OCI-M1 (cell line): ENCODE data around the gene STAC3.

Source experiments
- DNase-seq: peaks from one replicate; lab custom pipeline; 2025; lab: John Stamatoyannopoulos, UW

STAC3 gene

GRCh38 chr12:57254506-57255280 lies 3.7 kb upstream of the STAC3 start:
- no peak for DNase-seq

DNA sequence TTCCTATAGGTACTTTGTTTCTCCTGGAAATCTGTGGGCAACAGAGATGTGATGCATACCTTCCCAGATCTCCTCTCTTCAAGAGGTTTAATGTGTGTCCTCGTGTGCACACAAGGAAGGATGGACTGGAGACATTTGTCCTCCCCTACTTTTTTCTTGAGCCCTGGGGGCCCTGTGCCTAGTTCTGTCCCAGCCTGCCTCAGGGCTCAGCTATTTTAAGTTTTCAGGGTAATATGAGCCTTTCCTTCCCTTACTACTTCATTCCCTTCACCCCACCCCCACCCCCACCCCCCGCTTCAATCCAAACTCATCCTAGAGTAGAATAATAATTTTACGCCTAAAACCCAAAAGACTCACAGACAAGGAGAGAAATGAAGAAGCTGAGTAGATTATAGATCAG lies 446 bp downstream of the STAC3 start:
- DNase-seq, result no peak

GRCh38 chr12:57248934-57249742 lies 1.8 kb downstream of the STAC3 start:
- peak; percentile 90 for DNase-seq

DNA sequence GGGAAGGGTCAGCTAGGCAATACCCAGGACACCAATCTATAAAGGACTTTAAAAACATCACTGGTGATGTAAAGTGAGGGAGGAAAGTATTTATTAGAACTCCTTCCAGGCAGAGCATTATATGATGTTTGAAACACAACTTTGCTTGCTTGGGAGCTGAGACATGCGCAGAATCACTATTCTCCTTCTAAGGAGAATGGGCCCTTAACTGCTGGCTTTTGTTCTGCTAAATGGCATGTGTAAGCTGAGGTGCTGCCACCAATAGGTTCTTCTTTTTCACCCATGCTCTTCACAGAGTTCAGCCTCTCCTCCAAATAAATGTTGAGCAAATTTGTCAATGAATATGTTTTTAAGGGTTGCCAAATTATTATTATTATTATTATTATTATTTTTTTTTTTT lies 3.9 kb downstream of the STAC3 start:
- DNase-seq, result no peak

DNA sequence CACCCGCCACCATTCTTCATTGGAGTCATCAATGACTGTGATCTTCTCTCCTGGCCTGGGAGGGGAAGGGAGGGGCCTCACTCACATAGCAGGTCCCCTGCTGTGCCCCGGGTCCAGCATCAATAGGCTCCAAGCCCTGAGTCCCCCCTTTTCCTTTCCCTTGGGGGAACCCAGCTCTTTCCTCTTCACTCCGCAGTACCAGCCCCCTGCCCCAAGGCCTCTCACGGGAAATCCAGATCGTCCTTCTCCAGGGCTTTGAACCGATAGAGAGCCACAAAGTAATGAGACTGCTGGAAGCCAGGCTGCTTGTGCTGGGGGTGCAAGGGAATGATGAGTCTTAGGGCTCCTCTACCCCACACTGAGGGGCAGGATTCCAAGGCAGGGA lies 6.7 kb downstream of the STAC3 start:
- no peak for DNase-seq

GRCh38 chr12:57243521-57244311 lies 7.3 kb downstream of the STAC3 start:
- DNase-seq, result peak; percentile 84

GRCh38 chr12:57242691-57243454 lies 8.1 kb downstream of the STAC3 start:
- peak; percentile 64 for DNase-seq

DNA sequence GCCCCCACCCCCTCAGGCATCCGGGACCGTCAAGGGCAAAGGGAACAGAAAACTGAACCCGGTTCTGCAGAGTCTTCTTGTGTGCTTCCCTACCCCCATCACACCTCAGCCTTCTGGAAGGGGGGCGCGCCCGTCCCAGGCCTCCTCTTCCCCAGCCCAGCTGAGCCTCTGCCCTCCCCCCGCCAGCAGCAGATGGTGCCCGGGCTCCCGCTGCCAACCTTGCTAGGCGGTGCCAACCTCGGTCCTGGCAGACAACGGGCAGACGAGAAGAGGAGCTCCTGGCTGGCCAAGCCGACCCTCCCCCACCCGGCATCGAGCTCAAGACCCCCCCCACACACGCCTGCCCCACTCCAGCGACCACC lies 8.7 kb downstream of the STAC3 start:
- DNase-seq, result no peak

- no peak for DNase-seq
Measured at GRCh38 chr12:57241402-57242310, 9.3 kb downstream of the STAC3 start.

GRCh38 chr12:57240926-57241401 lies 10.0 kb downstream of the STAC3 start:
- no peak for DNase-seq

- DNase-seq, result peak; percentile 51
Measured at GRCh38 chr12:57240066-57240921, 10.7 kb downstream of the STAC3 start.

GRCh38 chr12:57239587-57240065 lies 11.4 kb downstream of the STAC3 start:
- no peak for DNase-seq

DNA sequence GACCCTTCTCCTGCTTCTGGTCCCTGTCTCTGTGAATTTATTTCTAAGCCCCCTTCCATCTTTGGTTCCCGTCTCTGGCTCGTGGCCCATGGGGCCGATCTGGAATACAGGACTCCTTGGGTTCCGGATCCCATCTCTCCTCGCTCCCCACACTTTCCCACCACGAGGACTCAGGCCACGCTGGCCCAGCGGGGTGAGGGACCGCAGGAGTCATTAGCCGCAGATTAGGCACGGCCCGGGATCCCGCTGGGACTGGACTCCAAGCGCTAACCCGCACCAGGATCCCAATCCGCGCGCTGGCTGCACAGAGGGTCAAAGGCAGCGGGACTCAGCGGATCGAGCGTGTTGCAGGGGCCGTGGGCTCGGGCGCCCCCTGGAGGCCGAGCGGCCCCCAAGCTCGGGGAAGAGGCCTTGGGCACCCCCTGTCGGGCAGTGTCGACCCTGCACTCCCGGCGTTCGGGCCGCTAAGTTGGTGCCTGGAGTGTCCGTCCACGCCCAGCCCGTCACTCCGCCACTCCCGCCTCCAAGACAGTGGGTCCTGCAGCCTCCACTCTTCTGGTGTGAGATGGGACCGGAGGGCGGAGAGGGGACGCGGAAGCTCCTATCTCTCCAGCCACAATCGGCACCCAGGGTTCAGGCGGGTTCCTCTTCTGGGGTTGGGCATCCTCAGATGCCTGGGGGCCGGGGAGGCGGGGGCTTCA lies 12.0 kb downstream of the STAC3 start:
- peak; percentile 94 for DNase-seq

DNA sequence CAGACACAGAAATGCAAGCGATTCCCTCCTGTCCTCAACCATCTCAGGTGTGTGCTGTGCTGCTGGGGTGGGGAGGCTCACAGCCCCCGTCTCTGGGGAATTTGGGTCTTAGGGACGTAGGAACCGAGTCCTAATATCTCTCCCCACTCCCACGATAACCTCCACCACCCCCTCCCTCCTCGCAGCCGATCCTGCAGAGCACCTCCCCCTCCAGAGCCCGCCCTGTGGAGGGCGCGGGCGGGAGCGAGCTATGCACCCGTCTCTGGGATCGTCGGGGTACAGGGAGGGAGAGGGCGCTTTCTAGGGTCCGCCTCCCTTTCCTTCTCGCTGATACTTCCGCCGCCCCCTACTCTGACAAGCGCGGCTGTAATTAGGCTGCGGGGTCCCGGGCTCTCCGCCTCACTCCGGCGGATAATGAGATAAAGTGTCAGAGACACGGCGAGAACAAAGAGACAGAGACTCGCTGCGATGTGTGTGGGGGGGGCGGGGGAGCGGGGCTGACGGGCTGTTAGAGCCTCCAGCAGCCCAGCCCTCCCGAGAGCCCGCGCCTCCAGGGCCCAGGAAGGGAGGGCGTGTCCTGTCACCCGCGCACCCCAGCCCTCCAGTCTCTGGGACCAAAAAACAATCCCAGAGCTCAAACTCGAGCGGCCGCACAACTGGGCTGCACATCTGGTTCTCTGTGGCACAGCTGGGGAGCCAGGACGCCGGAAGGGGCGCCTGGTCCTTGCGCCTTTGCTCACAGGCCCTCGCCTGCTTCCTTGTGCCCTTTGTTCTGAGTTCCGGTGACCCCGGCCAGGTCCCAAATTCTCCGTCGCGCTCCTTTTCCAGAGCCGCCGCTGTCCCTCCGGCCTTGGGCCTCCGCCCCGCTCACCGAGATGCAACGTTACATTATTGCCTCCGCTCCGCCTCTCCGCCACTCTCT lies 12.8 kb downstream of the STAC3 start:
- DNase-seq, result no peak

GRCh38 chr12:57237596-57237931 lies 13.4 kb downstream of the STAC3 start:
- no peak for DNase-seq

DNA sequence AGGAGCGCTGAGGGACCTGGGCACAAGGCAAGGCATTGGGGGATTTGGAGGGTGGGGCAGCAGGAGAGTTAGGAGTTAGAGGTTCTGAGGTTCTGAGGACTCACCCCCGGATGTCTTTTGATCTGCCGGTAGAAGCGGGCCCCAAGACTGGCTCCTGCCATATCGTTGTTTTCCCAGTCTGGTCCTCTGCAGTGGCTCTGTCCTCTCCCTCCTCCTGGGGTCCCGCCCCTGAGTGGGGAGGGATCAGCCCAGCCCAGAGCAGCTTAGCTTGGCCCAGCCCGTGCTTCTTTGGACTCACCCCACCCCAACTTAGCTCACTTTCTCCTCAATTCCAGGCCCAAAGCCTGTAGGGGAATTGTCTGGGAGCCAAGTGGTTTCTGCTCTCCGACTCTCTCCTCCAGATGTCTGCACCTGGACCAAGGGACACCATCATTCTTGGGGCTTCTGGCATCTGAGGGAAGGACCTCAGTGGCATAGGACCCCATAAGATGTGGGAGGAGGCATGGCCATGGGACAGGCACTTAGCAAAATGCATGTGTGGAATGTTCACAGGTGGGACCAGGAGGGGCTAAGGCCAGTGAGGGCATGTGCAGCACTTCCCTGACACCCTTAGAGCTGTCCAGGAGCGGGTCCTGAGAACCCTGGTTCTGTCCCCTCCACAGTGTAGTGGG lies 13.9 kb downstream of the STAC3 start:
- DNase-seq, result no peak

DNA sequence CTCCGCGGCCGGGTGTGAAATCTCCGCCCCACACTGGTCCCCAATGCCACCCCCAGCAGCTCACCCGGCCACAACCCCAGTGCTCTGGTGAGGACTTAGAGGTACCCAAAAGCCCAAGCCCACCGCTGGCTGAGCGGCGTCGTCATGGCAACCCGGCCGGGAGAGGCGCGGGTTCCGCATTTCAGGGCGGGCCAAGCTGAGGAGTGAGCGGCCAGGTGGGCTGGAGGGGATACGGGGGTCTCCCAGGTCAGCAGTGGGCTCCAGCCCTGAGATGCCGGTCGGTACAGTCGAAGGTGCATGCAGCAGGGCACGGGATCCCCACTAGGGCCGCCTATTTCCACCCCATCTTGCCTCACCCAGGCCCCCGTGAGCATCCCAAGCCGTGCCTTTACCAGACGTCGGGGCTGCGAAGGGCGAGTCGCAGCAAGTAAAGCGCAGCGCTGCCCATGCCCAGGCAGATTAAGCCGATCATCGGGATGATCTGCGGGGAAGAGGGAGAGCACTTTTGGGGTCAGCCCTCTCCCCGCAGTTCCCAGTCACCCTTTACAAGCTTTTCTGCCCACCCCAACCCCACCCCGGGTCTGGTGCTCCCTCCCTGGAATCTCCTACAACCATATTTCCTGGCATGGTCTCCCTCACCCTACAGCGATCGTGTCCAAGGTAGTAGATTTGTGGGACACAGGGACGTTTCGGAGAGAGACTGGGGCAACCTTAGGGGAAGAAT lies 14.6 kb downstream of the STAC3 start:
- DNase-seq, result no peak
